Stimulated activated naive CD8-positive, alpha-beta T cell treated with anti-CD3 and anti-CD28 coated beads, Interleukin-15, Interleukin-2, amounts not matched to agents 100 ng/mL and 50 ng/mL, for 24 hours (primary cell): Measurements from ENCODE around the gene TMEM229A.
"Not testable (repeated sequence)": the region's sequence is repeated elsewhere in the genome, so short reads cannot be mapped to it uniquely, and the experiment has no call there.

Source experiments
- H3K27ac Mint-ChIP-seq: one replicate; pipeline ENCODE4 v1.8.0; 2021; ENCODE audit warnings: mild to moderate bottlenecking, mixed read lengths
- H3K27me3 Mint-ChIP-seq: one replicate; pipeline ENCODE4 v1.8.0; 2021; ENCODE audit warnings: mixed read lengths
- H3K36me3 Mint-ChIP-seq: one replicate; pipeline ENCODE4 v1.8.0; 2021; ENCODE audit warnings: low read depth, mixed read lengths
- H3K4me1 Mint-ChIP-seq: one replicate; pipeline ENCODE4 v1.8.0; 2021; ENCODE audit warnings: low read depth, mixed read lengths
- H3K4me3 Mint-ChIP-seq: one replicate; pipeline ENCODE4 v1.8.0; 2021; ENCODE audit warnings: mild to moderate bottlenecking, mixed read lengths
- H3K9me3 Mint-ChIP-seq: one replicate; pipeline ENCODE4 v1.8.0; 2021; ENCODE audit warnings: mixed read lengths

Gene TMEM229A

GRCh38 chr7:124013306-124013705 is 19.6 kb downstream of the TMEM229A start:
- H3K27me3 Mint-ChIP-seq = no peaks in the 10 kb centered on the region
- no peak overlapping the region for H3K27ac Mint-ChIP-seq
- no peaks in the 10 kb centered on the region for H3K36me3 Mint-ChIP-seq
- no peaks in the 10 kb centered on the region for H3K9me3 Mint-ChIP-seq
- H3K4me3 Mint-ChIP-seq = no peak overlapping the region
- H3K4me1 Mint-ChIP-seq = no peaks in the 10 kb centered on the region

- no peaks in the 10 kb centered on the region for H3K4me1 Mint-ChIP-seq
- H3K27me3 Mint-ChIP-seq = no peaks in the 10 kb centered on the region
- H3K36me3 Mint-ChIP-seq = no peaks in the 10 kb centered on the region
- no peak overlapping the region for H3K27ac Mint-ChIP-seq
- no peak overlapping the region for H3K4me3 Mint-ChIP-seq
- no peaks in the 10 kb centered on the region for H3K9me3 Mint-ChIP-seq
Observed at GRCh38 chr7:124012864-124013263, 20.0 kb downstream of the TMEM229A start.

DNA sequence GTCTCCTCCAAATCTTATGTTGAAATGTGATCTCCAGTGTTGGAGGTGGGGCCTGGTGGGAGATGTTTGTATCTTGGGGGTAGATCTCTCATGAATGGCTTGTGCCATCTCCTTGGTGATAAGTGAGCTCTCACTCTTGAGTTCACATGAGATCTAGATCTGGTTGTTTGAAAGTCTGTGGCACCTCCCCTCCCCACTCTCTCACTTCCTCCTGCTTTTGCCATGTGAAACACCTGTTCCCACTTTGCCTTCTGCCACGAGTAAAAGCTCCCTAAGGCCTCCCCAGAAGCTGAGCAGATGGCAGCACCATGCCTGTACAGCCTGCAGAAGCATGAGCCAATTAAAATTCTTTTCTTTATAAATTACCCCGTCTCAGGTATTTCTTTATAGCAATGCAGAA is 23.5 kb downstream of the TMEM229A start:
- Mint-ChIP-seq H3K27ac (no peak overlapping the region), H3K36me3 (no peaks in the 10 kb centered on the region), H3K9me3 (no peaks in the 10 kb centered on the region), H3K27me3 (no peaks in the 10 kb centered on the region), H3K4me3 (no peak overlapping the region), H3K4me1 (no peaks in the 10 kb centered on the region)

DNA sequence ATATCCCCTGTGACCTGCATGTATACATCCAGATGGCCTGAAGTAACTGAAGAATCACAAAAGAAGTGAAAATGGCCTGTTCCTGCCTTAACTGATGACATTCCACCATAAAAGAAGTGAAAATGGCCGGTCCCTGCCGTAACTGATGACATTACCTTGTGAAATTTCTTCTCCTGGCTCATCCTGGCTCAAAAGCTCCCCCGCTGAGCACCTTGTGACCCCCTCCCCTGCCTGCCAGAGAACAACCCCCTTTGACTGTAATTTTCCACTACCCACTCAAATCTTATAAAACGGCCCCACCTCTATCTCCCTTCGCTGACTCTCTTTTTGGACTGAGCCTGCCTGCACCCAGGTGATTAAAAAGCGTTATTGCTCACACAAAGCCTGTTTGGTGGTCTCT is 24.6 kb downstream of the TMEM229A start:
- not testable (repeated sequence) for H3K4me1 Mint-ChIP-seq, H3K27me3 Mint-ChIP-seq, H3K4me3 Mint-ChIP-seq, H3K36me3 Mint-ChIP-seq, H3K27ac Mint-ChIP-seq, H3K9me3 Mint-ChIP-seq

GRCh38 chr7:123999703-124000102 is 33.2 kb downstream of the TMEM229A start:
- Mint-ChIP-seq H3K36me3 (no peaks in the 10 kb centered on the region), H3K4me3 (no peak overlapping the region), H3K27me3 (no peaks in the 10 kb centered on the region), H3K9me3 (peaks cover 9% of the 10 kb centered on the region), H3K4me1 (no peaks in the 10 kb centered on the region), H3K27ac (no peak overlapping the region)

GRCh38 chr7:123998921-123999320 is 33.9 kb downstream of the TMEM229A start:
- H3K9me3 Mint-ChIP-seq = peaks cover 9% of the 10 kb centered on the region
- no peaks in the 10 kb centered on the region for H3K27me3 Mint-ChIP-seq
- no peaks in the 10 kb centered on the region for H3K4me1 Mint-ChIP-seq
- no peak overlapping the region for H3K27ac Mint-ChIP-seq
- H3K4me3 Mint-ChIP-seq = no peak overlapping the region
- H3K36me3 Mint-ChIP-seq = no peaks in the 10 kb centered on the region

- H3K4me3 Mint-ChIP-seq = no peak overlapping the region
- H3K27ac Mint-ChIP-seq = no peak overlapping the region
- H3K9me3 Mint-ChIP-seq = peaks cover 9% of the 10 kb centered on the region
- no peaks in the 10 kb centered on the region for H3K4me1 Mint-ChIP-seq
- no peaks in the 10 kb centered on the region for H3K27me3 Mint-ChIP-seq
- no peaks in the 10 kb centered on the region for H3K36me3 Mint-ChIP-seq
Observed at GRCh38 chr7:123996327-123996625, 36.6 kb downstream of the TMEM229A start.

GRCh38 chr7:123995617-123996326 is 37.1 kb downstream of the TMEM229A start:
- no peaks in the 10 kb centered on the region for H3K4me1 Mint-ChIP-seq
- no peak overlapping the region for H3K27ac Mint-ChIP-seq
- H3K4me3 Mint-ChIP-seq = no peak overlapping the region
- H3K27me3 Mint-ChIP-seq = no peaks in the 10 kb centered on the region
- H3K9me3 Mint-ChIP-seq = peaks cover 9% of the 10 kb centered on the region
- no peaks in the 10 kb centered on the region for H3K36me3 Mint-ChIP-seq

- no peaks in the 10 kb centered on the region for H3K27me3 Mint-ChIP-seq
- no peak overlapping the region for H3K4me3 Mint-ChIP-seq
- no peaks in the 10 kb centered on the region for H3K4me1 Mint-ChIP-seq
- H3K27ac Mint-ChIP-seq = no peak overlapping the region
- H3K36me3 Mint-ChIP-seq = no peaks in the 10 kb centered on the region
- peaks cover 4% of the 10 kb centered on the region for H3K9me3 Mint-ChIP-seq
Observed at GRCh38 chr7:123994449-123994848, 38.4 kb downstream of the TMEM229A start.

DNA sequence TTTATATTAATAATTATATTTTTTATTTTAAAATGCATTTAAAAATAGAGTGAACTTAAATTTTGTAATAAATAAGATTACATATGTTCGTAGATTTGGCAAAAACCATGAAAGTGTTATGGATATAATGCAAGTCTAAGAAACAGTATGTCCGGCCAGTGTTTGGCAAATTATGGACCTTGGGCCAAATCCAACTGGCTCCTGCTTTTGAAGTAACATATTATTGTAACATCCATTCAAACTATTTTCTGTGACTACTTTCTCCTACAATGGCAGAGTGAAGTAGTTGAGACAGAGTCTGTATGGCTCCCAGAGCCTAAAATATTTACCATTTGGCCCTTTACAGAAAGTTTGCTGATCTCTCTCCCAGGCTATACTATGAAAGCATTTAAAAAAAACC is 38.9 kb downstream of the TMEM229A start:
- Mint-ChIP-seq H3K4me3 (no peak overlapping the region), H3K4me1 (no peaks in the 10 kb centered on the region), H3K9me3 (peaks cover 3% of the 10 kb centered on the region), H3K36me3 (no peaks in the 10 kb centered on the region), H3K27ac (no peak overlapping the region), H3K27me3 (no peaks in the 10 kb centered on the region)

DNA sequence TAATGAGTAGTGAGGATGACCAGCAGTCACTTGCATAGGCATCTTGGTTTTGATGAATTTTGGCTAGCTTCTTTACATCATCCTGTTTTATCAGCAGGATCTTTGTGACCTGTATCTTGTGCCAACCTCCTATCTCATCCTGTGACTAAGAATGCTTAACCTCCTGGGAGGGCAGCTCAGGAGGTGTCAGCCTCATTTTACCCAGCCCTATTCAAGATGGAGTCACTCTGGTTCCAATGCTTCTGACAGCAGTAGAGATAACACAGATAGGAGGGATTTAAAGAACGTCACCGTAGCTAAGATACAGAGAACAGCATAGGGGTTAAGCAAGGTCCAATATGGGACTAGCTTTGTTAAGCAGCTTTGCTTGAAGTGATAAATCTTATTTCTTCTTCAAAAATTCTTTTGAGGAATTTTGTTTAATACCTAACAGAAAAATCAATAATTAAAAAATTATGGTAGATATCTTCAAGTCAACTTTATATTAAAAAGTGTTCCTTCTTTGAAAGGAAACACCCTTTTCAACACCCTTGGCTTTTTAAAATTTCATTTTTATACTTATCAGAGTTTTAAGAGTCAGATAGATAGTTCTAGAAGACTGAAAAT is 39.9 kb downstream of the TMEM229A start:
- Mint-ChIP-seq H3K27ac (no peak overlapping the region), H3K4me3 (no peak overlapping the region), H3K4me1 (no peaks in the 10 kb centered on the region), H3K9me3 (no peaks in the 10 kb centered on the region), H3K36me3 (no peaks in the 10 kb centered on the region), H3K27me3 (no peaks in the 10 kb centered on the region)

DNA sequence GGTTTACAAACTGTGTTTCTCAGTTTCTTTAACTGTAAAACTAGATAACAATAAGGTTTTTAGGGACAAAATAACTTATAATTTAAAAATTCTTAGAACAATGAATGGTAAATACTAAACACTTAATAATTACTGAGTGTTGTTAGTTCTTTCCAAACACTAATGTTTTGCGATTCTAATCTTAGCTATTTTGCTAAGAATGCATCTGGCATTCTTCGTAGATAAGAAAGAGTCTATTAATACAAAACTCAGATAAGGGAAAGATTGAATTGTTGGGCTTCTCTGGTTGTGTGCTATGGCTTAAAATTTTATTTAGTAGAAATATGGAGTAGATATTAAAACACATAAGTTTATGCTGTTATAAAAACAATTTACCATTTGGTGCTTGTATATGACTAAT is 45.4 kb downstream of the TMEM229A start:
- Mint-ChIP-seq H3K36me3 (no peaks in the 10 kb centered on the region), H3K9me3 (no peaks in the 10 kb centered on the region), H3K27ac (no peak overlapping the region)

More for the DNA sequence above, 45.4 kb downstream of the TMEM229A start:
- Mint-ChIP-seq H3K4me1 (no peaks in the 10 kb centered on the region), H3K4me3 (no peak overlapping the region), H3K27me3 (no peaks in the 10 kb centered on the region)
